Measurements from ENCODE around the gene C4orf50. TPM values are rescaled to one million over a fixed set of nuclear protein-coding genes. Genes with fewer than 3 reads are reported as not detected.

The C4orf50 gene
- polyA plus RNA-seq, 1 donor from 2014 or later, result 1.6 TPM

DNA sequence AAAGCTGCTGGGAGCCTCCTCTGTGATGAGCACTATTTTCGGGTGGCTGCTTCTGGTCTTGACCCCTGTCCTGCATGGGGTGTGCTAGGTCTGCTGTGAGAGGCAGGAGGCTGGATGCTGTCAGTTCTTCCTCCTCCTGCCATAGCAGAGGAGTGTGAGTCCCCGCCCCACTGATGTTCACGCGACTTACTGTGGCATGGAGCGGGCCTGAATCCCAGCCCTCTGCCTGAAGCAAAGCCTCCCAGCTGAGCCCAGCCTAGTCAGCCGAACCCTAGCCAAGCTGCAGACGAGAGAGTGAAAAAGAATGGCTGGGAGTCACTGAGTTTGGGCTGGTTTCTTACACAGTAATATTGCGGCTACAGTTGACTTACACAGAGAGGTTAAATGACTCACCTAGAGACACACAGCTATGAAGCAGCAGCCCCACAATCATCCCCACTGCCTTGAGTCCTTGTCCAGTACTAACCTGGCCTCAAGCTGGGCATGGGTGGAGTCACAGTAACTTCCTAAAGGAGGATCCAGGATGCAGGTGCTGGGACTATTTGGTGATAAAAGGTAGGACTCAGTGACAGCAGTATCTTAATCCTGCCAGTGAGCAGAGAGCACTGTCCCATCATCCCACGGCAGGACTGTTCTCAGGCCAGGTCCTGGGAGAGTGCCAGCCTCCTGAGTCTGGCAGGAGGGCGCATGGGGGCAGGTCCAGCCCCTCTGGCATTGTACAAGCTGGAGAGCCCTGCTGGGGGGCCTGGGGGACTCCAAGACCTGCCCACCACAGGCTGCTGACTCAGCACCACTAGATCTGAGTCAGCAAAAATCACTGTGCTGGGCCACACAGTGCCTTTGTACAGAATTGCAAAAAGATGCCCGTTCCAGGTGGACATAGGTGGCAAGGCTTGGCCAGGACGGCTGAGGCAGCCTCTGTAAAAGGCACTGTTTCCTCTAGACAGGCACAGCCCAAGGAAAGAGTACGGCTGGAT lies 65.0 kb downstream of the C4orf50 start:
- no peaks in the 10 kb centered on the region for H4K20me1 ChIP-seq (ENCODE audit: insufficient read depth)
- H2AFZ ChIP-seq (ENCODE audit: low read depth, low read length), result no peak overlapping the region
- H3K9me2 ChIP-seq (ENCODE audit: insufficient read depth, low read length), result no peaks in the 10 kb centered on the region
- no peaks in the 10 kb centered on the region for H3F3A ChIP-seq (ENCODE audit: insufficient read depth, low read length, poor library complexity, severe bottlenecking)
- no peak overlapping the region for H3K9ac ChIP-seq (ENCODE audit: low read length)
- TF ChIP-seq, protein P1, sequence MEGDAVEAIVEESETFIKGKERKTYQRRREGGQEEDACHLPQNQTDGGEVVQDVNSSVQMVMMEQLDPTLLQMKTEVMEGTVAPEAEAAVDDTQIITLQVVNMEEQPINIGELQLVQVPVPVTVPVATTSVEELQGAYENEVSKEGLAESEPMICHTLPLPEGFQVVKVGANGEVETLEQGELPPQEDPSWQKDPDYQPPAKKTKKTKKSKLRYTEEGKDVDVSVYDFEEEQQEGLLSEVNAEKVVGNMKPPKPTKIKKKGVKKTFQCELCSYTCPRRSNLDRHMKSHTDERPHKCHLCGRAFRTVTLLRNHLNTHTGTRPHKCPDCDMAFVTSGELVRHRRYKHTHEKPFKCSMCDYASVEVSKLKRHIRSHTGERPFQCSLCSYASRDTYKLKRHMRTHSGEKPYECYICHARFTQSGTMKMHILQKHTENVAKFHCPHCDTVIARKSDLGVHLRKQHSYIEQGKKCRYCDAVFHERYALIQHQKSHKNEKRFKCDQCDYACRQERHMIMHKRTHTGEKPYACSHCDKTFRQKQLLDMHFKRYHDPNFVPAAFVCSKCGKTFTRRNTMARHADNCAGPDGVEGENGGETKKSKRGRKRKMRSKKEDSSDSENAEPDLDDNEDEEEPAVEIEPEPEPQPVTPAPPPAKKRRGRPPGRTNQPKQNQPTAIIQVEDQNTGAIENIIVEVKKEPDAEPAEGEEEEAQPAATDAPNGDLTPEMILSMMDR (IDR thresholded peaks at IDR 0.05; ENCODE audit: poor library complexity, severe bottlenecking), result no peak
- TF ChIP-seq SMC3 (conservative IDR thresholded peaks at IDR 0.05; ENCODE audit: poor library complexity), result no peak
- no peak for TF ChIP-seq EZH2 (IDR thresholded peaks at IDR 0.05; ENCODE audit: borderline replicate concordance, insufficient read depth, low read length, poor library complexity, severe bottlenecking)
- TF ChIP-seq RAD21 (conservative IDR thresholded peaks at IDR 0.05), result no peak
- TF ChIP-seq EP300 (conservative IDR thresholded peaks at IDR 0.05; ENCODE audit: poor library complexity, severe bottlenecking), result no peak
- TF ChIP-seq MXI1 (conservative IDR thresholded peaks at IDR 0.05; ENCODE audit: poor library complexity, severe bottlenecking), result no peak
- no peak for TF ChIP-seq TAF1 (IDR thresholded peaks at IDR 0.05; ENCODE audit: low read depth)
- no peak for TF ChIP-seq POLR2AphosphoS5 (IDR thresholded peaks at IDR 0.05)
- TF ChIP-seq, protein P2, sequence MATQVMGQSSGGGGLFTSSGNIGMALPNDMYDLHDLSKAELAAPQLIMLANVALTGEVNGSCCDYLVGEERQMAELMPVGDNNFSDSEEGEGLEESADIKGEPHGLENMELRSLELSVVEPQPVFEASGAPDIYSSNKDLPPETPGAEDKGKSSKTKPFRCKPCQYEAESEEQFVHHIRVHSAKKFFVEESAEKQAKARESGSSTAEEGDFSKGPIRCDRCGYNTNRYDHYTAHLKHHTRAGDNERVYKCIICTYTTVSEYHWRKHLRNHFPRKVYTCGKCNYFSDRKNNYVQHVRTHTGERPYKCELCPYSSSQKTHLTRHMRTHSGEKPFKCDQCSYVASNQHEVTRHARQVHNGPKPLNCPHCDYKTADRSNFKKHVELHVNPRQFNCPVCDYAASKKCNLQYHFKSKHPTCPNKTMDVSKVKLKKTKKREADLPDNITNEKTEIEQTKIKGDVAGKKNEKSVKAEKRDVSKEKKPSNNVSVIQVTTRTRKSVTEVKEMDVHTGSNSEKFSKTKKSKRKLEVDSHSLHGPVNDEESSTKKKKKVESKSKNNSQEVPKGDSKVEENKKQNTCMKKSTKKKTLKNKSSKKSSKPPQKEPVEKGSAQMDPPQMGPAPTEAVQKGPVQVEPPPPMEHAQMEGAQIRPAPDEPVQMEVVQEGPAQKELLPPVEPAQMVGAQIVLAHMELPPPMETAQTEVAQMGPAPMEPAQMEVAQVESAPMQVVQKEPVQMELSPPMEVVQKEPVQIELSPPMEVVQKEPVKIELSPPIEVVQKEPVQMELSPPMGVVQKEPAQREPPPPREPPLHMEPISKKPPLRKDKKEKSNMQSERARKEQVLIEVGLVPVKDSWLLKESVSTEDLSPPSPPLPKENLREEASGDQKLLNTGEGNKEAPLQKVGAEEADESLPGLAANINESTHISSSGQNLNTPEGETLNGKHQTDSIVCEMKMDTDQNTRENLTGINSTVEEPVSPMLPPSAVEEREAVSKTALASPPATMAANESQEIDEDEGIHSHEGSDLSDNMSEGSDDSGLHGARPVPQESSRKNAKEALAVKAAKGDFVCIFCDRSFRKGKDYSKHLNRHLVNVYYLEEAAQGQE (IDR thresholded peaks at IDR 0.05; ENCODE audit: borderline replicate concordance), result no peak
- no peak overlapping the region for H3K27ac ChIP-seq (ENCODE audit: low read length)
- H3K4me2 ChIP-seq (ENCODE audit: low read length), result no peak overlapping the region
- no peak overlapping the region for H3K4me3 ChIP-seq (ENCODE audit: low read length)
- no peaks in the 10 kb centered on the region for H3K36me3 ChIP-seq (ENCODE audit: insufficient read depth, low read length)
- no peaks in the 10 kb centered on the region for H3K27me3 ChIP-seq (ENCODE audit: insufficient read depth, low read depth, low read length)
- no peaks in the 10 kb centered on the region for H3K9me3 ChIP-seq (ENCODE audit: low read length)
- no peaks in the 10 kb centered on the region for H3K79me2 ChIP-seq (replicated peaks; ENCODE audit: insufficient read depth, low read length)

DNA sequence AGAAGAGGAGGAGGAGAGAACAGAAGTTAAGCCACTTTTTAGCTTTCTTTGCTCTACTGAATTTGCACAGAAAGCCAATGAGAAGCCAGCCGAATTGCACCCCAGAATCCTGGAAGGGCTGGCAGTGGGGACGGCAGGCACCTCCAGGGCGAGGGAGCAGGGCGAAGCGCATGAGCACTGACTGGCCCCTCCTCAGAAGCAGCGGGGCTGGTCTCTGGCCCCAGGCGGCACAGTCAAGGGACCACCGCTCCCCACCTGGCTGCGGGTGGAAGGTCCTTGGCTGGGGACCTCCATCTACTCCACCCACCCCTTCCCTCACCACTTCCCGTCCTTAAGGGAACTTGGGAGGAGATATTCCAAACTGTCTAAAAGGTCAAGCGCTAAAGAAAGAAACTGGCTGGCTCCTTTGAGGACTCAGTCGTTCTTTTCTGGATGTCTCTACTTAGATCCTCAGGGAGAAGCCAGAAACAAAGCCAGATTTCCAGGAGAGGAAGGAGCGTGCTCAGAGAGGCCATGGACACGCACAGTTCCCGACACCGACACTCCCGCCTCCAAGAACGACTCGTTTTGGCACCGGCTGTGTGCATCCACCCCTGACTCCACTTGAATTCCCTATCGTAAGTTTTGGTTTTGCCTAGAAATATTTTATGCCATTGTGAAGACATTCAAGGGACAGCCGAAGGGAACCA lies 65.8 kb downstream of the C4orf50 start:
- Histone ChIP-seq H3K9me3 (ENCODE audit: low read length) (no peaks in the 10 kb centered on the region), H2AFZ (ENCODE audit: low read depth, low read length) (no peak overlapping the region), H3K36me3 (ENCODE audit: insufficient read depth, low read length) (no peaks in the 10 kb centered on the region)

More for the DNA sequence above, 65.8 kb downstream of the C4orf50 start:
- Histone ChIP-seq H4K20me1 (ENCODE audit: insufficient read depth) (no peaks in the 10 kb centered on the region), H3K4me3 (ENCODE audit: low read length) (no peak overlapping the region), H3F3A (ENCODE audit: insufficient read depth, low read length, poor library complexity, severe bottlenecking) (no peaks in the 10 kb centered on the region), H3K27ac (ENCODE audit: low read length) (no peak overlapping the region), H3K27me3 (ENCODE audit: insufficient read depth, low read depth, low read length) (no peaks in the 10 kb centered on the region), H3K9me2 (ENCODE audit: insufficient read depth, low read length) (no peaks in the 10 kb centered on the region), H3K4me2 (ENCODE audit: low read length) (no peak overlapping the region), H3K79me2 (replicated peaks; ENCODE audit: insufficient read depth, low read length) (no peaks in the 10 kb centered on the region), H3K9ac (ENCODE audit: low read length) (no peak overlapping the region)
- TF ChIP-seq EP300 (conservative IDR thresholded peaks at IDR 0.05; ENCODE audit: poor library complexity, severe bottlenecking) (no peak), RAD21 (conservative IDR thresholded peaks at IDR 0.05) (no peak), SMC3 (conservative IDR thresholded peaks at IDR 0.05; ENCODE audit: poor library complexity) (no peak), POLR2AphosphoS5 (IDR thresholded peaks at IDR 0.05) (no peak), EZH2 (IDR thresholded peaks at IDR 0.05; ENCODE audit: borderline replicate concordance, insufficient read depth, low read length, poor library complexity, severe bottlenecking) (no peak), TAF1 (IDR thresholded peaks at IDR 0.05; ENCODE audit: low read depth) (no peak), MXI1 (conservative IDR thresholded peaks at IDR 0.05; ENCODE audit: poor library complexity, severe bottlenecking) (no peak)
- TF ChIP-seq, protein P2 (IDR thresholded peaks at IDR 0.05; ENCODE audit: borderline replicate concordance), result no peak
- TF ChIP-seq, protein P1 (IDR thresholded peaks at IDR 0.05; ENCODE audit: poor library complexity, severe bottlenecking), result no peak
